ENCODE data around the gene NCEH1. TPM values are rescaled to one million over a fixed set of nuclear protein-coding genes. Genes with fewer than 3 reads are reported as not detected.

Gene NCEH1
- total and polyA plus RNA-seq, 12 donors: 8.7 to 66.4 (median 50.9) TPM

- WGBS, 2 donors: 76 to 80% methylated on average over 2 of the region's 2 CpGs
- H3K27me3 ChIP-seq: no peaks in the 10 kb centered on the region
- peaks cover 0 to 62% (median 32%) of the 10 kb centered on the region in 9 donors for H3K4me1 ChIP-seq
- peak overlapping the region in 4 of 10 donors; percentile 2 to 56 (median 18) for H3K27ac ChIP-seq
- no peak for TF ChIP-seq CTCF (IDR thresholded peaks at IDR 0.05)
- ATAC-seq (peak in 1 of 8 donors; percentile 25), DNase-seq (no peak)
- H3K36me3 ChIP-seq: no peaks in the 10 kb centered on the region
- no peak overlapping the region for H3K4me3 ChIP-seq
- intact Hi-C loops (cut with DNase I): no loop called here
- no peaks in the 10 kb centered on the region for H3K9me3 ChIP-seq
Observed at GRCh38 chr3:172692751-172693338, 18.0 kb downstream of the NCEH1 start.

GRCh38 chr3:172690936-172691335 is 19.9 kb downstream of the NCEH1 start:
- H3K4me1 ChIP-seq: peaks cover 3 to 54% (median 32%) of the 10 kb centered on the region in 9 donors
- intact Hi-C loops (cut with DNase I): no loop called here
- H3K9me3 ChIP-seq: no peaks in the 10 kb centered on the region
- DNase-seq (no peak), ATAC-seq (no peak)
- peak overlapping the region in 3 of 10 donors; percentile 2 to 61 (median 25) for H3K27ac ChIP-seq
- no peaks in the 10 kb centered on the region for H3K27me3 ChIP-seq
- WGBS, 2 donors: 93 to 94% methylated on average over 1 of the region's 1 CpG
- H3K36me3 ChIP-seq: no peaks in the 10 kb centered on the region
- H3K4me3 ChIP-seq: no peak overlapping the region
- TF ChIP-seq CTCF (IDR thresholded peaks at IDR 0.05): no peak

GRCh38 chr3:172688588-172688987 is 22.3 kb downstream of the NCEH1 start:
- peak; percentile 77 to 96 (median 91) for ATAC-seq
- intact Hi-C loops (cut with DNase I): no loop called here
- no peaks in the 10 kb centered on the region for H3K9me3 ChIP-seq
- WGBS, 2 donors: 41 to 66% methylated on average over 4 of the region's 4 CpGs
- peak overlapping the region; percentile 4 to 85 (median 76) for H3K27ac ChIP-seq
- no peak overlapping the region for H3K4me3 ChIP-seq
- peaks cover 3 to 51% (median 30%) of the 10 kb centered on the region in 9 donors for H3K4me1 ChIP-seq
- no peaks in the 10 kb centered on the region for H3K36me3 ChIP-seq
- no peaks in the 10 kb centered on the region for H3K27me3 ChIP-seq
- peak in 1 of 2 donors; percentile 34 for DNase-seq
- TF ChIP-seq CTCF (IDR thresholded peaks at IDR 0.05): no peak

- Histone ChIP-seq H3K36me3 (no peaks in the 10 kb centered on the region), H3K27me3 (no peaks in the 10 kb centered on the region), H3K4me1 (peaks cover 2 to 40% (median 22%) of the 10 kb centered on the region in 9 donors), H3K4me3 (no peak overlapping the region), H3K9me3 (no peaks in the 10 kb centered on the region), H3K27ac (peak overlapping the region in 9 of 10 donors; percentile 56 to 85 (median 76))
- ATAC-seq: peak in 4 of 8 donors; percentile 36 to 74 (median 54)
- TF ChIP-seq CTCF (IDR thresholded peaks at IDR 0.05): no peak
- intact Hi-C loops (cut with DNase I): no loop called here
- WGBS, 2 donors: 36 to 57% methylated on average over 3 of the region's 3 CpGs
- DNase-seq: no peak
Observed at GRCh38 chr3:172687501-172687900, 23.4 kb downstream of the NCEH1 start.

All from heart right ventricle (tissue), 16 donors.